SJCRH30 (cell line): ENCODE results near the gene CCDC57. TPM values are rescaled to one million over a fixed set of nuclear protein-coding genes. Genes with fewer than 3 reads are reported as not detected.

Source experiments
- DNase-seq, 2 experiments: peaks; one replicate each; pipeline ENCODE4 v3.0.0-alpha.2; 2015 to 2020
- H3K27ac ChIP-seq: fragments of 250-450 bp; sonication (Bioruptor Pico); 2 replicates; pipeline ENCODE4 v1.5.1; 2020; ENCODE audit warnings: mild to moderate bottlenecking, moderate library complexity
- H3K27me3 ChIP-seq: fragments of 250-450 bp; sonication (Bioruptor Pico); 2 replicates; pipeline ENCODE4 v1.5.1; 2020; ENCODE audit warnings: mild to moderate bottlenecking, moderate library complexity
- H3K36me3 ChIP-seq: fragments of 250-450 bp; sonication (Bioruptor Pico); 2 replicates; pipeline ENCODE4 v1.5.1; 2020; ENCODE audit warnings: mild to moderate bottlenecking, moderate library complexity
- H3K4me1 ChIP-seq: fragments of 250-450 bp; sonication (Bioruptor Pico); 2 replicates; pipeline ENCODE4 v1.5.1; 2020; ENCODE audit warnings: mild to moderate bottlenecking, moderate library complexity
- H3K4me3 ChIP-seq: fragments of 250-450 bp; sonication (Bioruptor Pico); 2 replicates; pipeline ENCODE4 v1.5.1; 2020; ENCODE audit warnings: mild to moderate bottlenecking, moderate library complexity
- H3K9me3 ChIP-seq: fragments of 250-450 bp; sonication (Bioruptor Pico); replicated peaks from 2 replicates; pipeline ENCODE4 v1.5.1; 2020; ENCODE audit warnings: mild to moderate bottlenecking, moderate library complexity
- total RNA-seq: library from RNA; depleted of rRNA; stranded (reverse); fragments of >200 nt; shearing (Covaris generic); gene quantifications from 2 replicates; pipeline ENCODE4 v1.2.3, GENCODE V29; 2014

The CCDC57 gene
- total RNA-seq, 1 experiment from 2014 or later, result 23.5 TPM

DNA sequence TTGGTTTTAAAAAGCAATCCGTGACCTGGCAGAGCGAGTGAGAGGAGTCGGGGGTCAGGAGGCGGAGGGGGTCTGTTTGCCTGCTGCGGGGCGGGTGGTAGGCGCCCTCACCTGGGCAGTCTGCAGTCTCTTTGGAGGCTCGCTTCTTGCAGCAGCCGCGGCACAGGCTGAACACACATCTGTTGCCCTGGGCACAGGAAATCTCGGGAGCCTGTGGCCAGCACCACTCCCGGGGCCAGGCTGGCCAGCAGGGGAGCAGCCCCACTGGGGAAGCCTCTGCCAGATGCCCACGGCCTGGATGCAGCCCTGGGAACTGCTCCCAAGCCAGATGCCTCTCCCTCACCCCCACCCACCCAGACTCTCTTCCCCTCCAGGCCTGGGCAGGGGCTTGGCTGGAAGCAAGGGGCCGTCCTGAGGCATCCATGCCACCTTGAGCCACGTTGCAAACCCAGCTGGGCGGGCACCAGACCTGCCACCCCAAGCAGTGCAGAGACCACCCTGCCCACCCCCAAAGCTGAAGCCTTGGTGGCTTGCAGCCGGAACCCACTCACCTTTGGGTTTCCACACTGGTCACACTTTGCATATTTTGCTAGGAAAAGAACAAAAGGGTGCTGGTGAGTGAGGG, 154.3 kb downstream of the CCDC57 start:
- peaks cover 67% of the 10 kb centered on the region for H3K36me3 ChIP-seq
- DNase-seq, result no peak
- H3K9me3 ChIP-seq, result no peaks in the 10 kb centered on the region
- H3K4me1 ChIP-seq, result 0 out of 2 replicates have a peak, but pooled peaks cover 3% of the 10 kb centered on the region
- H3K27ac ChIP-seq, result no peak overlapping the region
- H3K4me3 ChIP-seq, result no peak overlapping the region
- no peaks in the 10 kb centered on the region for H3K27me3 ChIP-seq

- peaks cover 59% of the 10 kb centered on the region for H3K36me3 ChIP-seq
- H3K9me3 ChIP-seq, result no peaks in the 10 kb centered on the region
- H3K4me3 ChIP-seq, result no peak overlapping the region
- no peaks in the 10 kb centered on the region for H3K27me3 ChIP-seq
- no peak for DNase-seq
- no peak overlapping the region for H3K27ac ChIP-seq
- peaks cover 8% of the 10 kb centered on the region; the same call in 1 of the 2 replicates for H3K4me1 ChIP-seq
Measured at GRCh38 chr17:82056729-82057621, 155.7 kb downstream of the CCDC57 start.

DNA sequence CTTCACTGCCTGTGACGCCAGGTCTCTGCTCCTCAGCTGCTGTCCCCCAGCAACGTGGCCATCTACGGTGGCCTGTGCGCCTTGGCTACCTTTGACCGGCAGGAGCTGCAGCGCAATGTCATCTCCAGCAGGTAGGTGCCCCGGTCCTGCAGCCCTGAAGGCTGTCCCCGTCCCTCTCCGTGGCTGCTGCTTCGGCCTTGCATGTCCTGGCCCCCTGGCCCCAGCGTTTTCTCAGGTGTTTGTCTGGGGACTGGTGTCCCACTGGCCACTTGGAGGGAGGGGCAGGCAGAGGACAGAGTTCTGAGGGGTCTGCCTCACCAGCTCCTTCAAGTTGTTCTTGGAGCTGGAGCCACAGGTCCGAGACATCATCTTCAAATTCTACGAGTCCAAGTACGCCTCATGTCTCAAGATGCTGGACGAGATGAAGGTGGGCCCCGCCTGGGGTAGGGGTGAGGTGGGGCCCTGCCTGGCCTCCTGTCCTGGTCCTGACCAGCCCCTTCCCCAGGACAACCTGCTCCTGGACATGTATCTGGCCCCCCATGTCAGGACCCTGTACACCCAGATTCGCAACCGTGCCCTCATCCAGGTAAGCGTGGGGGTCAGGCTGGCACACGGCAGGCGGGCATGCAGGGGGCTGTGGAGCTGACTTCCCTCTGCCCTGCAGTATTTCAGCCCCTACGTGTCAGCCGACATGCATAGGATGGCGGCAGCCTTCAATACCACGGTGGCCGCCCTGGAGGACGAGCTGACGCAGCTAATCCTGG, 156.5 kb downstream of the CCDC57 start:
- no peak for DNase-seq
- Histone ChIP-seq H3K36me3 (peaks cover 55% of the 10 kb centered on the region), H3K4me3 (no peak overlapping the region), H3K4me1 (peaks cover 8% of the 10 kb centered on the region; the same call in 1 of the 2 replicates), H3K27me3 (no peaks in the 10 kb centered on the region), H3K9me3 (no peaks in the 10 kb centered on the region), H3K27ac (no peak overlapping the region)

GRCh38 chr17:82055023-82055964, 157.3 kb downstream of the CCDC57 start:
- no peaks in the 10 kb centered on the region for H3K9me3 ChIP-seq
- peaks cover 8% of the 10 kb centered on the region; the same call in 1 of the 2 replicates for H3K4me1 ChIP-seq
- DNase-seq, result no peak
- no peak overlapping the region for H3K27ac ChIP-seq
- no peak overlapping the region for H3K4me3 ChIP-seq
- peaks cover 48% of the 10 kb centered on the region for H3K36me3 ChIP-seq
- no peaks in the 10 kb centered on the region for H3K27me3 ChIP-seq

GRCh38 chr17:82054351-82055022, 158.2 kb downstream of the CCDC57 start:
- Histone ChIP-seq H3K4me3 (no peak overlapping the region), H3K27ac (no peak overlapping the region), H3K9me3 (no peaks in the 10 kb centered on the region), H3K4me1 (peaks cover 4% of the 10 kb centered on the region; the same call in 1 of the 2 replicates), H3K36me3 (peaks cover 48% of the 10 kb centered on the region), H3K27me3 (no peaks in the 10 kb centered on the region)
- DNase-seq, result no peak

DNA sequence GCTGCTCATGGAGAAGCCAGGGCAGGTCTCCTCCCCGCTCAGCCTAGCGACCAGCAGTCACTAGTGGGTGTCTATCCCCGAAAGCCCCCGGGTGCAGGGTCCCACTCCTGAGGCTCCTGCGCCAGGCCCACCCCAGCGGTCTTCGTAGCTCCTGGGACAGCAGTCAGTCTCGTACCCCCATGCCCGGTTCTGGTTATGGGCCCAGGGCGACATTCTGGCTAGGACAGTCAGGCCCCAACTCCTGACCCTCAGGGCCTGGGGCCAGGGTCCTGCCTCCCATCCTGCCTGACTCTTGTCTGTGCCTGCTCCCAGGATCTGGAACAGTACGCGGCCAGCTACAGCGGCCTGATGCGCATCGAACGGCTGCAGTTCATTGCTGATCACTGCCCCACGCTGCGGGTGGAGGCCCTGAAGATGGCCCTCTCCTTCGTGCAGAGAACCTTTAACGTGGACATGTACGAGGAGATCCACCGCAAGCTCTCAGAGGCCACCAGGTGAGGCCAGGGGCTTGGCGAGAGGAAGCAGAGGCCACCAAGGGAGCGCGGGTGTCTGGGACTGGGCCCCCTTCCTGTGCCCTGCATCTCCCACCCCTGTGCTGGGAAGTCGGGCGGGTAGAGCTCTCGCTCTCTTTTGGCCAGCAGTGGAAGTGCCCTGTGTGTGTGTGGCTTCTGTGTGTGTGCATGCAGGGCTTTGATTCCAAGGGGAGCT, 158.9 kb downstream of the CCDC57 start:
- Histone ChIP-seq H3K27ac (no peak overlapping the region), H3K27me3 (no peaks in the 10 kb centered on the region), H3K36me3 (peaks cover 45% of the 10 kb centered on the region), H3K4me1 (peaks cover 4% of the 10 kb centered on the region; the same call in 1 of the 2 replicates), H3K4me3 (no peak overlapping the region), H3K9me3 (no peaks in the 10 kb centered on the region)
- no peak for DNase-seq

DNA sequence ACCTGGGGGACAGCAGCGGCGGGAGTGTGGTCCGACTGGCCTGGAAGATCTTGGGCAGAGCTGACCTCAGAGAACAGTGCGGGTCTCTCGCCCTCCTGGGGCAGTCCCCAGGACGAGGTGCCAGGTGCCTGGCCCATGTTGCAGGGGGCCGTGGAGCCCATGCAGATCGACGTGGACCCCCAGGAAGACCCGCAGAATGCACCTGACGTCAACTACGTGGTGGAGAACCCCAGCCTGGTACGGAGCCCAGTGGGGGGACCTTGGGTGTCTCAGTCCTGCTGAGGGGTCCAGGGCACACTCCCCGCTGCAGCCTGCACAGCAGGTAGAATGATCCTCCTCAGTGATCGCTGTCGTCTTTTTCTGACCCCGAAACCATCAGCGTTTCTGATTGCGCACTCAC, 159.5 kb downstream of the CCDC57 start:
- Histone ChIP-seq H3K36me3 (peaks cover 41% of the 10 kb centered on the region), H3K4me3 (peak overlapping the region; percentile 98; the same call in 1 of the 2 replicates)

DNA sequence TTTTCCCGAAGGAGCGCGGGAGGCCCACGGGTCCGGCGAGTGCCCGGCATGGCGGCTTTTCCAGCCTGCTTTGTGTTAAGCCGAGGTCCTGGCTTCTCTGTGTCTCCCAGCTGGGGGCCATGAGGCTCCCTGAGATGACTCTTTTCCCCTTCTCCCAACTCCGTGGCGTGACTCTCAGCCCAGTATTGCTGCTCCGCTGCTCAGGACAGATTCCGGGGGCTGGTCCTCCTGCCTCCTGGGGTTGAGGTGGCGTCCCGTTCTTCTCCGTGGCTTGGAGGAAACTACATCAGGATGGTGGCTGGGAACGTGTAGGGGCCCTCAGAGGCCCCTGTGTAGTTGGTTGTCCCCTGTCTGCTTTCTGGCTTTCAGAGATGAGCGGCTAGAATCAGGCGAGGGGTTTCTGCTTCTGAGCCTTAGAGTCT, 160.0 kb downstream of the CCDC57 start:
- H3K27ac ChIP-seq, result no peak overlapping the region
- H3K27me3 ChIP-seq, result no peaks in the 10 kb centered on the region
- H3K36me3 ChIP-seq, result peaks cover 36% of the 10 kb centered on the region
- DNase-seq, result no peak
- peak overlapping the region; percentile 98 for H3K4me3 ChIP-seq
- H3K9me3 ChIP-seq, result no peaks in the 10 kb centered on the region
- peaks cover 4% of the 10 kb centered on the region; the same call in 1 of the 2 replicates for H3K4me1 ChIP-seq

More for the DNA sequence above, 159.5 kb downstream of the CCDC57 start:
- Histone ChIP-seq H3K9me3 (no peaks in the 10 kb centered on the region), H3K27ac (no peak overlapping the region), H3K27me3 (no peaks in the 10 kb centered on the region), H3K4me1 (peaks cover 4% of the 10 kb centered on the region; the same call in 1 of the 2 replicates)
- DNase-seq, result no peak

DNA sequence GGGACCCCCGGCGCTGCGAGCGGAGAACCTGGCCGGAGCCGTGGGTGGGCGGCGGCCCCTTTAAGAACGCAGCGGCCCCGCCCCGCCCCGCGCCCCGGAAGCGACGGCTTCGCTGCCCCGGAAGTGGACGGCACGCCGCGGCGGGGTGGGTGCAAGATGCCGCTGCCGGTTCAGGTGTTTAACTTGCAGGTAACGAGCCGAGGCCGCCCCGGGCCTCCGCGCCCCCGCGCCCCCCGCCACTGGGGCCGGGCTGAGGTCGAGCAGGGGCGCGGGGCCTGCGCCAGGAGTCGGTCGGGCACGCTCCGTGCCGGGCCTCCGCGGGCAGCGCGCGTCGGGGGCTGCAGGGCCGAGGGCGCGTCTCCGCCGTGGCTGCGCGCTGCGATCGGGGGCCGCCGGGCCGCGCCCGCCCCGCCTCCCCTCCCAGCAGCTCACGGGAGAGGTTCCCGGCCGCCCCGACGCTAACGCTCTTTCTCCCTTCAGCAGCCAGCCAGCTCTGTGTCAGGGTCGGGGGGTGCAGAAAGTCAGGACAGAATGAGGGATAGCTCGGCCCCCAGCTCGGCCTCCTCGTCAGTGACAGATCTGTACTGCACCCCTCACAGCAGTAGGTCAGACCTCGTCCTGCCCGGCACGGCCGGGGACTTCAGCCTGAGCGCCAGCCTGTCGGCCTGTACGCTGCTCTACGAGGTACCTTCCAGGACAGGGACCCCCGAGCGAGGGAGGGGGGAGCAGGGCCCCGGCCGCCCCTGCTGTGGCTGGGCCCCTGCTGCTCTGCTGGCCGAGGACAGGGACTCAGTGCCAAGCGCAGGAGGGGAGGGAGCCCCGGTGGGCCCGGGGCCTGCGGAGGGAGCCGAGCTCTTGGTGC, 160.6 kb downstream of the CCDC57 start, which contains the start of the genes GPS1 and RFNG:
Gene GPS1 (plus strand): TSS at position 123 of the 862 bp plus-strand sequence. CDS start 34 bp downstream, at position 157.
Gene RFNG (minus strand): TSS at position 36 of the 862 bp plus-strand sequence. CDS start 45 bp downstream, outside the sequence.
- H3K36me3 ChIP-seq, result peaks cover 29% of the 10 kb centered on the region
- no peak within 1 kb of the TSS for H3K27ac ChIP-seq
- H3K4me1 ChIP-seq, result peaks cover 4% of the 10 kb centered on the region; the same call in 1 of the 2 replicates
- H3K27me3 ChIP-seq, result no peaks in the 10 kb centered on the region
- no peaks in the 10 kb centered on the region for H3K9me3 ChIP-seq
- peak; percentile 83 to 86 for DNase-seq
- H3K4me3 ChIP-seq, result peak within 1 kb of the TSS; percentile 98
